Measurements from ENCODE around the gene NYAP1.
"Not testable (repeated sequence)": the region's sequence is repeated elsewhere in the genome, so short reads cannot be mapped to it uniquely, and the experiment has no call there.

The NYAP1 gene

GRCh38 chr7:100483090-100483721 lies 521 bp upstream of the NYAP1 start:
- DNase-seq (ENCODE audit: low read depth) = peak; percentile 60

GRCh38 chr7:100484673-100485045 lies 932 bp downstream of the NYAP1 start:
- DNase-seq (ENCODE audit: low read depth) = no peak

GRCh38 chr7:100485471-100485876 lies 1.7 kb downstream of the NYAP1 start:
- DNase-seq (ENCODE audit: low read depth) = no peak

GRCh38 chr7:100486111-100486636 lies 2.4 kb downstream of the NYAP1 start:
- no peak for DNase-seq (ENCODE audit: low read depth)

GRCh38 chr7:100486753-100487446 lies 3.2 kb downstream of the NYAP1 start:
- no peak for DNase-seq (ENCODE audit: low read depth)

GRCh38 chr7:100488333-100489095 lies 4.8 kb downstream of the NYAP1 start:
- DNase-seq (ENCODE audit: low read depth) = no peak

GRCh38 chr7:100489121-100489520 lies 5.4 kb downstream of the NYAP1 start:
- no peak for DNase-seq (ENCODE audit: low read depth)

- no peak for DNase-seq (ENCODE audit: low read depth)
Observed at GRCh38 chr7:100489824-100490223, 6.1 kb downstream of the NYAP1 start.

- DNase-seq (ENCODE audit: low read depth) = no peak
Observed at GRCh38 chr7:100490483-100491191, 6.9 kb downstream of the NYAP1 start.

- no peak for DNase-seq (ENCODE audit: low read depth)
Observed at GRCh38 chr7:100491192-100491578, 7.5 kb downstream of the NYAP1 start.

- DNase-seq (ENCODE audit: low read depth) = no peak
Observed at GRCh38 chr7:100492738-100493475, 9.2 kb downstream of the NYAP1 start.

- no peak for DNase-seq (ENCODE audit: low read depth)
Observed at GRCh38 chr7:100493476-100494264, 9.9 kb downstream of the NYAP1 start.

- no peak for DNase-seq (ENCODE audit: low read depth)
Observed at GRCh38 chr7:100496509-100496908, 12.8 kb downstream of the NYAP1 start.

GRCh38 chr7:100500743-100501142 lies 17.0 kb downstream of the NYAP1 start:
- not testable (repeated sequence) for DNase-seq (ENCODE audit: low read depth)

- not testable (repeated sequence) for DNase-seq (ENCODE audit: low read depth)
Observed at GRCh38 chr7:100504031-100504430, 20.3 kb downstream of the NYAP1 start.

- no peak for DNase-seq (ENCODE audit: low read depth)
Observed at GRCh38 chr7:100504887-100505611, 21.3 kb downstream of the NYAP1 start.

- DNase-seq (ENCODE audit: low read depth) = no peak
Observed at GRCh38 chr7:100506356-100506923, 22.7 kb downstream of the NYAP1 start.

- DNase-seq (ENCODE audit: low read depth) = no peak
Observed at GRCh38 chr7:100509231-100509630, 25.5 kb downstream of the NYAP1 start.

- no peak for DNase-seq (ENCODE audit: low read depth)
Observed at GRCh38 chr7:100510437-100511239, 26.9 kb downstream of the NYAP1 start.

Data from stimulated activated CD8-positive, alpha-beta memory T cell treated with anti-CD3 and anti-CD28 coated beads, Interleukin-15, amount 100 ng/mL, for 1 hour (primary cell).